Transverse colon (tissue), 4 donors: ENCODE measurements around the gene FBP2. TPM values are rescaled to one million over a fixed set of nuclear protein-coding genes. Genes with fewer than 3 reads are reported as not detected.

Source experiments
- DNase-seq: peaks from one replicate; pipeline ENCODE4 v3.0.0-alpha.2; 2019
- H3K27ac ChIP-seq, 4 donors: fragments of 200-600 bp; sonication (generic); 2 replicates each; pipeline ENCODE4 v1.5.1; 2016 to 2018; ENCODE audit warnings: inconsistent platforms in 4 of 4
- H3K27me3 ChIP-seq: fragments of 200-600 bp; sonication (generic); 2 replicates; pipeline ENCODE4 v1.5.1; 2017; ENCODE audit warnings: inconsistent platforms
- H3K36me3 ChIP-seq, 4 donors: fragments of 200-600 bp; sonication (generic); 2 replicates each; pipeline ENCODE4 v1.5.1; 2017 to 2019; ENCODE audit warnings: inconsistent platforms in 4 of 4
- H3K4me1 ChIP-seq, 4 donors: fragments of 200-600 bp; sonication (generic); 2 replicates each; pipeline ENCODE4 v1.5.1; 2017 to 2020; ENCODE audit warnings: inconsistent platforms in 4 of 4
- H3K4me3 ChIP-seq, 4 donors: fragments of 200-600 bp; sonication (generic); 1 replicate in 1 of 4; 2 replicates in 3 of 4; pipeline versions ENCODE4 v1.5.1 to v1.6.1; 2017 to 2019; ENCODE audit warnings: inconsistent platforms in 4 of 4
- H3K9me3 ChIP-seq, 2 donors: fragments of 200-600 bp; sonication (generic); 2 replicates each; pipeline ENCODE4 v1.5.1; 2017 to 2019; ENCODE audit warnings: inconsistent platforms in 2 of 2
- CTCF ChIP-seq, 5 experiments: fragments of 200-600 bp in 3 of 5; fragments of 450-650 bp in 2 of 5; sonication (generic) in 3 of 5; IDR thresholded peaks; 1 replicate in 2 of 5; 2 replicates in 3 of 5; pipeline ENCODE4 v1.5.1; 2016 to 2017; ENCODE audit warnings: antibody characterized with exemption in 5 of 5, inconsistent platforms in 3 of 5, mild to moderate bottlenecking in 2 of 5, moderate library complexity in 1 of 5
- EP300 ChIP-seq: sonication (generic); formaldehyde crosslinking; IDR thresholded peaks from one replicate; pipeline ENCODE4 v1.6.1; 2017; ENCODE audit warnings: antibody characterized with exemption, low read depth
- POLR2A ChIP-seq: fragments of 450-650 bp; IDR thresholded peaks from one replicate; pipeline ENCODE4 v1.6.1; 2016; ENCODE audit warnings: antibody characterized with exemption, mild to moderate bottlenecking, moderate library complexity
- POLR2AphosphoS5 ChIP-seq, 3 donors: sonication (generic); formaldehyde crosslinking; IDR thresholded peaks; one replicate each; pipeline ENCODE4 v1.6.1; 2016; ENCODE audit warnings: antibody characterized with exemption in 3 of 3
- WGBS, 2 donors: methylation state at CpG; one replicate each; pipeline ENCODE4 v1.1.5; 2018; ENCODE audit warnings: low coverage in 1 of 2; 5-methylcytosine and 5-hydroxymethylcytosine counted together
- in situ Hi-C, 4 donors: fragments of 200-750 bp; cut with MboI; loops; one replicate each; pipeline versions ENCODE4 v1.15.0 to v1.15.1; 2017; ENCODE audit warnings: low sequenced_read_pairs in 3 of 4, low pct_ligation_motif_present in 1 of 4, low pct_unique_long_range_greater_than_20kb in 1 of 4
- intact Hi-C: fragments of 100-400 bp; cut with DNase I; formaldehyde crosslinking; loops from one replicate; pipeline ENCODE4 v1.15.1; 2023; ENCODE audit warnings: low total_unique reads
- total RNA-seq, 4 donors: library from RNA; depleted of rRNA; stranded (reverse); fragments of >200 nt; gene quantifications; one replicate each; pipeline ENCODE4 v1.1.0, GENCODE V29; 2016

Gene FBP2
- total RNA-seq, 4 donors from 2014 or later: not detected

GRCh38 chr9:94528886-94529285, 64.7 kb downstream of the FBP2 start:
- WGBS, 2 donors: 83 to 96% methylated on average over 4 of the region's 4 CpGs
- in situ Hi-C loops (no loop called here), intact Hi-C loops (no loop called here)
- no peaks in the 10 kb centered on the region for H3K9me3 ChIP-seq
- H3K4me1 ChIP-seq: peaks cover 0 to 13% (median 1%) of the 10 kb centered on the region in 4 donors
- H3K27me3 ChIP-seq: no peaks in the 10 kb centered on the region
- no peak for DNase-seq
- no peak overlapping the region for H3K27ac ChIP-seq
- no peak overlapping the region for H3K4me3 ChIP-seq
- no peaks in the 10 kb centered on the region for H3K36me3 ChIP-seq
- TF ChIP-seq POLR2AphosphoS5 (IDR thresholded peaks at IDR 0.05) (no peak), POLR2A (no peak), EP300 (no peak), CTCF (IDR thresholded peaks at IDR 0.05) (no peak)

GRCh38 chr9:94526951-94527350, 66.7 kb downstream of the FBP2 start:
- no peaks in the 10 kb centered on the region for H3K4me1 ChIP-seq
- WGBS, 2 donors: 57 to 82% methylated on average over 1 of the region's 1 CpG
- intact Hi-C loops: no loop called here
- in situ Hi-C loops: no loop called here
- no peak for DNase-seq
- H3K4me3 ChIP-seq: no peak overlapping the region
- H3K9me3 ChIP-seq: no peaks in the 10 kb centered on the region
- TF ChIP-seq POLR2A: no peak
- no peak for TF ChIP-seq POLR2AphosphoS5 (IDR thresholded peaks at IDR 0.05)
- TF ChIP-seq EP300: no peak
- TF ChIP-seq CTCF (IDR thresholded peaks at IDR 0.05): no peak
- no peaks in the 10 kb centered on the region for H3K27me3 ChIP-seq
- H3K36me3 ChIP-seq: no peaks in the 10 kb centered on the region
- H3K27ac ChIP-seq: no peak overlapping the region

GRCh38 chr9:94526271-94526670, 67.4 kb downstream of the FBP2 start:
- H3K27me3 ChIP-seq: no peaks in the 10 kb centered on the region
- no peak overlapping the region for H3K4me3 ChIP-seq
- TF ChIP-seq CTCF (IDR thresholded peaks at IDR 0.05): no peak
- TF ChIP-seq EP300: no peak
- no peak for TF ChIP-seq POLR2A
- TF ChIP-seq POLR2AphosphoS5 (IDR thresholded peaks at IDR 0.05): no peak
- in situ Hi-C loops (no loop called here), intact Hi-C loops (no loop called here)
- no peaks in the 10 kb centered on the region for H3K4me1 ChIP-seq
- H3K27ac ChIP-seq: no peak overlapping the region
- WGBS, 2 donors: 80 to 100% methylated on average over 1 of the region's 1 CpG
- no peaks in the 10 kb centered on the region for H3K9me3 ChIP-seq
- no peaks in the 10 kb centered on the region for H3K36me3 ChIP-seq
- DNase-seq: no peak

- in situ Hi-C loops (no loop called here), intact Hi-C loops (no loop called here)
- Histone ChIP-seq H3K36me3 (no peaks in the 10 kb centered on the region), H3K4me1 (no peaks in the 10 kb centered on the region), H3K27ac (no peak overlapping the region), H3K27me3 (no peaks in the 10 kb centered on the region), H3K9me3 (no peaks in the 10 kb centered on the region), H3K4me3 (no peak overlapping the region)
- no peak for TF ChIP-seq CTCF (IDR thresholded peaks at IDR 0.05)
- WGBS, 2 donors: 83 to 98% methylated on average over 5 to 7 of the region's 7 CpGs
- DNase-seq: no peak
These were observed 68.1 kb downstream of the FBP2 start for GRCh38 chr9:94525396-94526035.
